ENCODE measurements around the gene LTBP1.

GRCh38 chr2:32942793-32943485 lies 3.8 kb upstream of the LTBP1 start:
- TF ChIP-seq EP300 (IDR thresholded peaks at IDR 0.05; ENCODE audit: low read depth) (no peak), CTCF (IDR thresholded peaks at IDR 0.05) (no peak), POLR2AphosphoS5 (IDR thresholded peaks at IDR 0.05) (no peak)

Measured in transverse colon (tissue), 4 donors.